Epithelial cell of proximal tubule (primary cell): ENCODE results near the gene GCHFR. TPM values are rescaled to one million over a fixed set of nuclear protein-coding genes. Genes with fewer than 3 reads are reported as not detected.

ENCODE experiments used
- DNase-seq: peaks from one replicate; pipeline ENCODE4 v3.0.0-alpha.2; 2011; ENCODE audit warnings: low read depth
- H3K4me3 ChIP-seq: 2 replicates; pipeline ENCODE4 v1.5.1; 2011; ENCODE audit warnings: low read depth, mild to moderate bottlenecking, low read length
- total RNA-seq: library from RNA; depleted of rRNA; stranded (reverse); fragments of >200 nt; gene quantifications from 2 replicates; pipeline ENCODE4 v1.2.3, GENCODE V29; 2015
- TF ChIP-seq, protein P1 (sequence below): conservative IDR thresholded peaks from 2 replicates; pipeline ENCODE4 v1.5.1; 2012; ENCODE audit warnings: low read depth, mild to moderate bottlenecking, low read length

GCHFR gene
- total RNA-seq, 1 donor from 2014 or later, result 87.2 TPM

DNA sequence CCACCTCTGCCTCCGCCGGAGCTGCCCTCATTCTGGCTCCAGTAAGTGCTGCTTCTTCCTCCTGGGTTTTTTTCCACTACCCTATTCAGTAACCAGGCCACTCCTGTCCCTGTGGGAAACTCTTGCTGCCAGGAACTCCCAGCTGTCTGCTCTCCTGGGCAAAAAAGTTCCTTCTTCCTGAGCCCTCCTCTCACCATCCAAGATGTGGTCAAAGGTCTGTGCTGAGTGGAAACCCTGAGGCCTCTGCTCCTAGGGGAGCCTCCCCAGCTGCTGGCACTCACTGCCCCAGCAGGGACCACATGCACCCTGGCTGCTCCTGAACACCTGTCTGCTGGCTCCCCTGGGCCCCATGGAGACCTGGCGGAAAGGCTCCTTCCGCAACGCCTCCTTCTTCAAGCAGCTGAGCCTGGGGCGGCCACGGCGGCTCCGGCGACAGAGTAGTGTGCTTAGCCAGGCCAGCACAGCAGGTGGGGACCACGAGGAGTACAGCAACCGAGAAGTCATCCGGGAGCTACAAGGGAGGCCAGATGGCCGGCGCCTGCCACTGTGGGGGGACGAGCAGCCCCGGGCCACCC lies 6.4 kb downstream of the GCHFR start:
- H3K4me3 ChIP-seq, result peak overlapping the region; percentile 1
- no peak for DNase-seq
- TF ChIP-seq, protein P1, sequence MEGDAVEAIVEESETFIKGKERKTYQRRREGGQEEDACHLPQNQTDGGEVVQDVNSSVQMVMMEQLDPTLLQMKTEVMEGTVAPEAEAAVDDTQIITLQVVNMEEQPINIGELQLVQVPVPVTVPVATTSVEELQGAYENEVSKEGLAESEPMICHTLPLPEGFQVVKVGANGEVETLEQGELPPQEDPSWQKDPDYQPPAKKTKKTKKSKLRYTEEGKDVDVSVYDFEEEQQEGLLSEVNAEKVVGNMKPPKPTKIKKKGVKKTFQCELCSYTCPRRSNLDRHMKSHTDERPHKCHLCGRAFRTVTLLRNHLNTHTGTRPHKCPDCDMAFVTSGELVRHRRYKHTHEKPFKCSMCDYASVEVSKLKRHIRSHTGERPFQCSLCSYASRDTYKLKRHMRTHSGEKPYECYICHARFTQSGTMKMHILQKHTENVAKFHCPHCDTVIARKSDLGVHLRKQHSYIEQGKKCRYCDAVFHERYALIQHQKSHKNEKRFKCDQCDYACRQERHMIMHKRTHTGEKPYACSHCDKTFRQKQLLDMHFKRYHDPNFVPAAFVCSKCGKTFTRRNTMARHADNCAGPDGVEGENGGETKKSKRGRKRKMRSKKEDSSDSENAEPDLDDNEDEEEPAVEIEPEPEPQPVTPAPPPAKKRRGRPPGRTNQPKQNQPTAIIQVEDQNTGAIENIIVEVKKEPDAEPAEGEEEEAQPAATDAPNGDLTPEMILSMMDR, result no peak

DNA sequence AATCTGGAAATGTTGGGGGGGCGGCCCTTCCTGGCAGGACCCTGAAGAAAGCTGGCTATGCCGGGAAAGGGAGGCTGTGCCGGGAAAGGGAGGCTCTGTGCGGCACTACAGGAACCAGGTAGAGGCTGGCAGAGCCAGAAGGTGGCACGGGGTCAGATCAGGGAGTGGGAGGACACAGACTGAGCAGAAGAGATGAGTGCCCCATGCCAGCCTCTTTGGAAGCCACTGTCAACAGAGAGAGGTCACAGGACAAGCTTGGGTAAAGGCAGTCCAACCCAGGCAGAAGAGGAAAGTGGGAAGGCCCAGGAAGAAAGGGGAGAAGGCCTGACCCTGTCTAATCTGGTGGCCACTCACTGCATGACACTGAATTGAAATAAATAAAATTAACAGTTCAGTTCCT lies 7.4 kb downstream of the GCHFR start:
- TF ChIP-seq, protein P1, result no peak
- no peak overlapping the region for H3K4me3 ChIP-seq
- no peak for DNase-seq

DNA sequence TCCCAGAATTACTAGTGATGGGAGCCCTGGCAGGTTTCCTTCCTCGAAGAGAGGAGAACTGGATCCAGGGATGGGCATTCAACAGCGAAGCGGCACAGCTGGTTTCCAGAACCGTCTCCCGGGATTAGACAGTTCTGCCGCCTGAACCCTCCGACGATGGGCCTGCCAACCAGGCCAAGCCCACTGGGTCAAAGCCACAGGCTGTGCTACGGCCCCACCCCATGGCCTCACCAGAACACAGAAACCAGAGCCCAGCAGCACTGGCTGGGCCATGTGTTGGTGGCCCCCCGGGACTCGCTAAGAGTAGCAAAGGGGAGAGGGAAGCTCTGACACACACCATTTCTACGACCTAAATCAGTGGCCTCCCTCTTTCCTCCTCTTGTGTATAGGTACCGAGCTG lies 8.1 kb downstream of the GCHFR start:
- no peak for DNase-seq
- no peak overlapping the region for H3K4me3 ChIP-seq
- TF ChIP-seq, protein P1, result no peak

DNA sequence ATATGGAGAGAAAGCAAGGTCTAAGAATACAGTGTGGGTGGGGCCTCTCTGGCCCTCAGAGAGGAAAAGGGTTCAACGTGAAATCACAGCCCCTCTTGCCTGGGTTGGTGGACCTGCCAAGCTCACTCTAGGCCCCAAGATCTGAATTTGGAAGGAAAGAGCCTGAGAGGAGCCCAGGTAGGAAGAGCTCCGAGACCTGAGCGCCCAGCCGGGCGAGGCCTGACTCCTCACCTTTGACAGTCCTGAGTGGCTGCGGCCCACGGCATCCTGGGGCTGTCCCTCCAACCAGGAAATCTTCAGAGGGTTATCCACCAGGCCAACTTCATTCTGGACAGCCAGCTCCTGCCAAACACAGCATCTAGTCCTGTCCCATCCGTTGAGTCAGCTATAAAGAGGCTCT lies 9.6 kb downstream of the GCHFR start:
- no peak for DNase-seq
- TF ChIP-seq, protein P1, result no peak
- no peak overlapping the region for H3K4me3 ChIP-seq

DNA sequence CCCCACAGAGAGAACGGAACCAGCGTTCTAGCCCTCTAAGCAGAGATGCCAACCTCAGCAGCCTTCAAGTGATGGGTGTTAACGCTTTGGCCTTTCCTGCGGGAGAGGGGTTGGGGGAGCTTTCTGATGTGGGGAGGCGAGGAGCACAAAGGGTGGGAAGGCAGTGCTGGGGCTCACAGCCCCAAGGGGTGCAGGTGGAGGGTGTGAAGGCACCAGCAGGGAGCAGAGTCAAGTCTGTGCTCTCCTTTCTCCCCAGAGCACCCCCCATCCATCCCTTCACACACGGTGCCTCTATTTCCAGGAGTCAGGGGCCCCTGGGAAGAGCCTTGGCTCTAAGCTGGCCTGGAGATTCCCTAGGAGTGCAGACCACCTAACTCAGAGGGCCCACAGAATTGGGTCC lies 10.0 kb downstream of the GCHFR start:
- H3K4me3 ChIP-seq, result no peak overlapping the region
- TF ChIP-seq, protein P1, result no peak
- no peak for DNase-seq

DNA sequence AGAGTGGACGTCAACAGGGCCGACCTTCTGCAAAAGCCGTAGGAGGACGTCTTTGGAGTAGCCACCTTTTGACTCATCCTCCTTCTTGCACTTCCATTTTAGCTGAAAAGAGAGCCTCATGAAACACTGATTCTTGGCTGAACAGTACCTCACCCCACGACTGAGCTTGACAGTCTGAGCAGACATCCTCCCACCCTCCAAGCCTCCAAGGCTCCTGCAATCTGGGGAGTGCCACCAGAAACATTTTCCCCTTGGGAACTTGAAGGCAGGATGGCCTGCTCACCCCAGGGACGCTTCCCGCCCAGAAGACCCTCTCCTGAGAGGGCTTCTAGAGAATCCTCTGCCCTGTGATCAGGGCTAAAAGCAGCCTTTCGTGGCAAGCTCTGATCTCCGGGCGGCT lies 11.1 kb downstream of the GCHFR start:
- TF ChIP-seq, protein P1, result no peak
- H3K4me3 ChIP-seq, result no peak overlapping the region
- DNase-seq, result no peak
